ENCODE data around the gene MAP2K6.
A peak's percentile ranks its signal among the peaks of the same experiment; 100 is the strongest.
"Not testable (repeated sequence)": the region's sequence is repeated elsewhere in the genome, so short reads cannot be mapped to it uniquely, and the experiment has no call there.

MAP2K6 gene

GRCh38 chr17:69457603-69458002 is 43.1 kb downstream of the MAP2K6 start:
- DNase-seq (ENCODE audit: low spot score) = no peak

- no peak for DNase-seq (ENCODE audit: low spot score)
Measured at GRCh38 chr17:69460963-69461922, 46.7 kb downstream of the MAP2K6 start.

- DNase-seq (ENCODE audit: low spot score) = no peak
Measured at GRCh38 chr17:69461951-69462369, 47.5 kb downstream of the MAP2K6 start.

DNA sequence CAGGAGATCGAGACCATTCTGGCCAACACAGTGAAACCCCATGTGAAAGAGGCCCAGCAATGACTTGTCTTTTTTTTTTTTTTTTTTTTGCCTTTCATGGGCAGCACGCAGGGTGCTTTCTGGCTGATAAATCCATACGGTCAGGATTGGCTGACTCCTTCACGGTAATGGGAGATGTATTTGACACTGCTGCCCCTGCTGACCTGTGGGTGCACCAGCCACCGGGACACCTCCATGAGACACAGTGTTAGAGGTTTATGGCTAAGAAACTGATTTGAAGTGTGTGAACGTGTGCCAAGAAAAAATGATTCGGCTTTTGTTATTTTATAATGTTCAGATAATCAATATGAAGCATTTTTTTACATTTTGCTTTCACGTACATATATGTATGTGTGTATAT is 48.4 kb downstream of the MAP2K6 start:
- no peak for DNase-seq (ENCODE audit: low spot score)

DNA sequence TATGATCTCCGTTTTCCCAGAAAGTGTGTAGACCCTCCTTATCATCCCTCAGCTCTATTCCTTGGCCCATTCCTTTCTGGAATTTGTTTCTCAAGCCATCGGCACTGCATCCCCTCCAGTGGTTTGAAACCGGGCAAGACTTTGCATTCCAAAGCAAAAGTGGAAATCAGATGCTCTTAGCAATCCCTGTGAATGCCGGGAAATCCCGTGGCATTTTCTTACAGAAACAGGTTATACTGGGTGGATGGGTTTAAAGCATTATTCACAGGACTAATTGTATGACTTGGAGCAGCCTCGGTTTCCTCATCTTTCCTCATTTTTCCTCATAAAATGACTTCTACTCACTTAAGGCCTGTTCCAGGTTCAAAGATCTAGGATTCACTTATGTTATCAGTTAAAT is 52.0 kb downstream of the MAP2K6 start:
- no peak for DNase-seq (ENCODE audit: low spot score)

DNA sequence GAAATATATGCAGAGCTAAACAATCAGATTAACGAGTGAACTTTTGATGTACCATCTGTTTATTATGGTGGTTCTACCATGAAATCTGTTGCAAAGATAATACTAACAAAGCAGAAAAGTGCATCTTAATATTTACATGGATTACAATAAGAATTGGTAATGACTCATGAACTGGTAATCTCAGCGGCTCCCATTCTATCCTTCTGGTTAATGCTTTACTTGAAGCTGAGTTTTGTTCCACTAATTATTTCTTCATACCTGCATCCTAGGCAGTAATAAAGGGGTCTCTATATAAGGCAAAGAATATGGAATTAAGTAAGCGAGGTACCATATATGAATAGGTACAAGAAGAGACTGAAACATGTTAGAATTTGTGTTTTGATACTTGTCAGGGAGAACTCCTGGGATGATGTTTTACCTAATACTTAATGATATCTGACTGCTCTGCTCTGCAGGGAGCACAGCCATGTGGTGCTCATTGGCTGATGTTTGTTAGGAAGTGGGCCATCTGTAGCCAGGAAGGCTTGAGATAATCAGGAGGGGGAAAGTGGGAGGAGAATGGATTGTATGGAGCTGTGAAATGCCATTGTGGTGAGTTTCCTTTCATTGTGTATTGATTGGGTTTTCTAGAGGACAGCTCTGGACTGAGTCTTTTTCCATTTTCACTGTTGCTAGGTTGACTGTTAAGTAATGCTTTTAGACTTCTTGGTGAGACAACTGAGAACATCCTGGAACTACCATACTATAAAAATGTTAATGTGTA is 52.6 kb downstream of the MAP2K6 start:
- DNase-seq (ENCODE audit: low spot score) = no peak

GRCh38 chr17:69468207-69468606 is 53.7 kb downstream of the MAP2K6 start:
- no peak for DNase-seq (ENCODE audit: low spot score)

- DNase-seq (ENCODE audit: low spot score) = no peak
Measured at GRCh38 chr17:69470702-69471101, 56.2 kb downstream of the MAP2K6 start.

GRCh38 chr17:69471406-69471805 is 56.9 kb downstream of the MAP2K6 start:
- no peak for DNase-seq (ENCODE audit: low spot score)

GRCh38 chr17:69473841-69474831 is 59.6 kb downstream of the MAP2K6 start:
- no peak for DNase-seq (ENCODE audit: low spot score)

- peak; percentile 44 for DNase-seq (ENCODE audit: low spot score)
Measured at GRCh38 chr17:69477204-69477902, 62.9 kb downstream of the MAP2K6 start.

DNA sequence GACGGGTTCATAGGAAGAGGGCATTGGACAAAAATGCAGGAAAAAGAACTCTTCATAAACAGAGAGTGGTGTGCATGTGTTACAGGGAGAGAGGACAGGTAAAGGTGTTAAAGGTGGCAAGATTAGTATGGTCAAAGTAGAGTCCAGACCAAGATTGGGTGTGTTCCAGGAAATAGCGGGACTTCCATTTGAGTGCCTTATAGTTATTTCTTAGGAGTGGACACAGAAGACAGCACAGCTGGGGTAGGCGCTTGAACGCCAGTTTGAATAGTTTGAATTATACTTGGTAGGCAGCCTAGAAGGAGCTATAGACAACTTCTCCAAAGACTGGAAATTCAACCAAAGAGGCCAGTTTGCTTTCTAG is 63.4 kb downstream of the MAP2K6 start:
- no peak for DNase-seq (ENCODE audit: low spot score)

- DNase-seq (ENCODE audit: low spot score) = no peak
Measured at GRCh38 chr17:69478916-69479315, 64.4 kb downstream of the MAP2K6 start.

- not testable (repeated sequence) for DNase-seq (ENCODE audit: low spot score)
Measured at GRCh38 chr17:69479756-69480155, 65.3 kb downstream of the MAP2K6 start.

DNA sequence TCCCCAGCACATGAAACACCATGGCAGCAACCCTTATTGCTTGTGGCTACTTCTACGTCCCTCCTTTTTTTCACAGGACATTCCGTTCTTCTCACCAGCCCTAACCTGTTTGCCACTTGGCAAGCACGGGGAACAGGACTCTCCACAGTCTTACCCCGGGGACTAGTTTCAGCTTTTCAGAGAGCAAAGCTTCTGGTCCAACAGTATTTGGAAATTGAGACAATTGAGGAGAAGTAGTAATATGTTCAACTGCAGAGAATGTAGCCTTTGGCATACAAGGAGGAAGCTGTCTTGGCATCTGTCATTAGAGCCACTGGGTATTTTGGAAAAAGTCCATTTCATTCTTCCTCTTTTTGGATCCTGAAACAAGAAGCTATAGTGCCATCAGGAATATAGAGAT is 65.7 kb downstream of the MAP2K6 start:
- DNase-seq (ENCODE audit: low spot score) = no peak

- DNase-seq (ENCODE audit: low spot score) = no peak
Measured at GRCh38 chr17:69485251-69485661, 70.8 kb downstream of the MAP2K6 start.

DNA sequence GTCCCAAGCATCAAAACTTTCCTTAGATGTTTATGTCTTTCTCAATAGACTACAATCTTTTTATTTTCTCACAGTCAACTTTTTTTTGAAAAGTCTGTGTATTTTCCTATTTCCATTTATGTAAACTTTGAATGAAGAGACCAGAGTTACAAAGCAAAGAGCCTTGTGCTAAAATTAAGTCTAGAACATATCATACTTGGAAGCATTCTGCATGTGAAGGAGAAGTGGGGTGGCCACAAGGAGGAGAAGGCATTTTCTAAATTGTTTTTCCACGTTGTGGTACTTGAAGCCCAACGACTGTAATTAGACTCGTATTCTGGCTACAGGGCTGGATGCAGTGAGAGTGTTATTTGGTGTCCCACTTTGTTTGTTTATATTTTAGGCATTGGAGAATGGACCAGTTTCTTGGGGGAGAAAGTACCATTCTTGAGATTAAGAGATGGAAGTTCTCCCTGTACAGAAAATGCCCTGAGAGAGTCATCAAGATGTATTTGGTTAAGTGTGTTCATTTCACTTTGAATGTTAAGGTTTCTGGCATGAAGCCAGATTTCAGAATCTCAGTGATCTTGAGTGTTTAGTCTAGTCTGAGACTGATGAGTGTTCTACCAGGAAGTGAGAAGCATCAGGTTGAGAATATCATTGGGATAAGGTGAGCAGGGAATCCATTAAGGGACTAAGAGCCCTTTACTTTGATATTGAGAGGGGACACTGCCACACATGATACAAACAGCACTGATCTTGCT is 71.6 kb downstream of the MAP2K6 start:
- no peak for DNase-seq (ENCODE audit: low spot score)

GRCh38 chr17:69486779-69487637 is 72.5 kb downstream of the MAP2K6 start:
- DNase-seq (ENCODE audit: low spot score) = no peak

DNA sequence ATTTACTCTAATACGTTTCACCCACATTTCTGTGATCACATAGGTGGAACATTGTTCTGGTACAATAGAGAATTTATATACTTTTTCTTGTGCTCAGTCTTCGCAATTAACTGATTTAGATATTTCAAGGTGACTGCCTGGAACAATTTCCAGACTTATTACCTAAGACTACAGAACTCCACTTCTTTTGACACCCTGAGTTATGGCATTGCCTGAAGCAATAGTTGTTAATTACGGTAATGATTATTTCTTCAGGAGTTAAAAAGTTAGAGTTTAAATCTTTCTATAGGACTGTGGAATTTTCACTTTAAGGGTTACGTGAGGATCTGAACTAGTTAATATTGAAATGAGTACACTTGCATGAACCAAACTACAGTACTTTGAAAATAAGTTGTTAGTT is 74.8 kb downstream of the MAP2K6 start:
- no peak for DNase-seq (ENCODE audit: low spot score)

Data from HuH-7 (cell line).